Measurements from ENCODE around the gene UBL4A.

- peak; percentile 57 for TF ChIP-seq POLR2AphosphoS5 (IDR thresholded peaks at IDR 0.05; ENCODE audit: low read depth)
- no peak for TF ChIP-seq REST (IDR thresholded peaks at IDR 0.05; ENCODE audit: insufficient replicate concordance, low read depth)
- TF ChIP-seq CTCF (IDR thresholded peaks at IDR 0.05; ENCODE audit: insufficient read depth, low read length) = no peak
Observed at GRCh38 chrX:154515966-154516655, 29.7 kb upstream of the UBL4A start, which contains the start of gene FAM3A.
